Measurements from ENCODE around the gene SRPK3. TPM values are rescaled to one million over a fixed set of nuclear protein-coding genes. Genes with fewer than 3 reads are reported as not detected.

SRPK3 gene
- total RNA-seq, 1 donor from 2014 or later = not detected

DNA sequence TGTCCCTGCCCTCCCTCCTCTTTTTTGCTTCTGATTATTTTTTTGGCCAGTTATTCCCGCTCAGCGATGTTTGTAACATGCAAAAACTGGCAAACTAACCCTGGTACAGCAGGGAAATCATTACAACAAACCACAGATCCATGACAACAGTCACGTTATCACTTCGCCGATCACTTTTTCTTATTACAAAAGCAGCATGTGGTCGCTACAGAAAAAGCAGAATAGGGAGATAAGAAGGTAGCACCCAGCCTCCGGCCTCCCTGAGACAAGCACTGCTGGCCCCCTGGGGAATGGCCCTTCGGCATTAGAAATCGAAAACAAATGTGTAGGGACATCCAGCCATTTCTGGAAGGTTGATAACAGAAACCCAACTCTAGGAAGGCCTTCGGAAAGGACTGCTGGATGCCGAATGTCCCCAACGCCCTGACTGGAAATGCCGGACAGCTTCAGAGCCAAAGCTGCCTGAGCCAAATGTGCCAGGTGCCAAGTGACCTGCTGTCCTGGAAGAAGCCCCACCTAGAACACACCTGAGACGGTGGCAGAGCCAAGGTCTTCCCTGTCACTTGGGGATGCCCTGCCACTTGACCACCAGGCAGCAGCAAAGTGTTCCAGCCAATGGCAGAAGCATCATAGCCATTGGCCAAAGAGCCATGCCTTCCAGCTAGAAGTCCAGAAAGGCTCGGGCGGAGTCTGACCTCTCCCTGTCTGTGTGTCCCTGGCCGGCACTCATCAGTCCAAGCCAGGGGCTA lies 10.4 kb downstream of the SRPK3 start:
- no peak overlapping the region for H3K27ac Mint-ChIP-seq
- no peak overlapping the region for H3K4me3 Mint-ChIP-seq (ENCODE audit: low read depth)
- no peaks in the 10 kb centered on the region for H3K9me3 Mint-ChIP-seq
- H3K27me3 Mint-ChIP-seq (ENCODE audit: low read depth) = no peaks in the 10 kb centered on the region
- H3K36me3 Mint-ChIP-seq (ENCODE audit: low read depth) = peaks cover 40% of the 10 kb centered on the region
- intact Hi-C loops (cut with micrococcal nuclease) = no loop called here
- DNase-seq (ENCODE audit: low spot score) = no peak
- peaks cover 9% of the 10 kb centered on the region for H3K4me1 Mint-ChIP-seq (ENCODE audit: low read depth)

DNA sequence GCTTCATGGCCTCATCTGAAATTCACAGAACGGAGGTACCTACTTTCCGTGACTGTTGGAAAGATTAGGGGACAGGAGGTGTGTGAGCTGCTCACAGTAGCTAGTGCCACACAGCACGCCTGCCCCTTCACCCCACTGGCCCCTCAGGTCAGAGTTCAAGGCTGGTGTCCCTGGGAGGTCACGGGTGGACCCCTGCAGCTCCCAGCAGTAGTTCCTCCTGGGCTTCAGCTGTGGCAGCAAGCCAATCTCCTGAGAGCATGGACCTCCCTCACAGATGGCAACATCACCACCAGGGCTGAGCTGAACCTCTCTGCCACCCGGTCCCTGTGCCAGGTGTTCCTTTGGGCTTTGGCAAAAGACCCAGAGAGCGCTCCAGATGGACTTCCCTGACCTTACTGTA lies 11.5 kb downstream of the SRPK3 start:
- Mint-ChIP-seq H3K36me3 (ENCODE audit: low read depth) (peaks cover 43% of the 10 kb centered on the region), H3K4me1 (ENCODE audit: low read depth) (peaks cover 9% of the 10 kb centered on the region), H3K4me3 (ENCODE audit: low read depth) (no peak overlapping the region), H3K27ac (no peak overlapping the region), H3K9me3 (no peaks in the 10 kb centered on the region), H3K27me3 (ENCODE audit: low read depth) (no peaks in the 10 kb centered on the region)
- intact Hi-C loops (cut with micrococcal nuclease) = no loop called here
- DNase-seq (ENCODE audit: low spot score) = no peak

DNA sequence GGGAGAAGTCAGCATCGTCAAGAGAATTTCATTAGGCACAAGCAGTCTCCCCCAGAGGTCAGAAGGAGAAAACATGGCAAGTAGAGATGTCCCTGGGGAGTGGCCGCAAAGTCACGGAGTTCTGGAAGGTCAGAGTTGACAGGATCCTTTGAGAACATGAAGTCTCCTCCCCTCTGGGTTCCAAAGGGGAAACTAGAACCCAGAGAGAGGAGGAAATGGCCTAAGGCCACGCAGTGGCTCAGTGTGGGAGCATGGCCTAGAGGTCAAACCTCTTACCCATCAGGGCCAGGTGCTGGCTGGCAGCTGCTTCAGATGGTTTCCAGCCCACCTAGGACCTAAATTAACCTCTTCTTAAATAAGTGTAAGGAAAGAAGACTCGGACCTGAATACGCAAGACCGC lies 12.4 kb downstream of the SRPK3 start:
- H3K36me3 Mint-ChIP-seq (ENCODE audit: low read depth) = peaks cover 41% of the 10 kb centered on the region
- intact Hi-C loops (cut with micrococcal nuclease) = no loop called here
- H3K27me3 Mint-ChIP-seq (ENCODE audit: low read depth) = no peaks in the 10 kb centered on the region
- H3K4me3 Mint-ChIP-seq (ENCODE audit: low read depth) = peak overlapping the region; percentile 97
- H3K9me3 Mint-ChIP-seq = no peaks in the 10 kb centered on the region
- peaks cover 9% of the 10 kb centered on the region for H3K4me1 Mint-ChIP-seq (ENCODE audit: low read depth)
- no peak for DNase-seq (ENCODE audit: low spot score)
- H3K27ac Mint-ChIP-seq = peak overlapping the region; percentile 89

DNA sequence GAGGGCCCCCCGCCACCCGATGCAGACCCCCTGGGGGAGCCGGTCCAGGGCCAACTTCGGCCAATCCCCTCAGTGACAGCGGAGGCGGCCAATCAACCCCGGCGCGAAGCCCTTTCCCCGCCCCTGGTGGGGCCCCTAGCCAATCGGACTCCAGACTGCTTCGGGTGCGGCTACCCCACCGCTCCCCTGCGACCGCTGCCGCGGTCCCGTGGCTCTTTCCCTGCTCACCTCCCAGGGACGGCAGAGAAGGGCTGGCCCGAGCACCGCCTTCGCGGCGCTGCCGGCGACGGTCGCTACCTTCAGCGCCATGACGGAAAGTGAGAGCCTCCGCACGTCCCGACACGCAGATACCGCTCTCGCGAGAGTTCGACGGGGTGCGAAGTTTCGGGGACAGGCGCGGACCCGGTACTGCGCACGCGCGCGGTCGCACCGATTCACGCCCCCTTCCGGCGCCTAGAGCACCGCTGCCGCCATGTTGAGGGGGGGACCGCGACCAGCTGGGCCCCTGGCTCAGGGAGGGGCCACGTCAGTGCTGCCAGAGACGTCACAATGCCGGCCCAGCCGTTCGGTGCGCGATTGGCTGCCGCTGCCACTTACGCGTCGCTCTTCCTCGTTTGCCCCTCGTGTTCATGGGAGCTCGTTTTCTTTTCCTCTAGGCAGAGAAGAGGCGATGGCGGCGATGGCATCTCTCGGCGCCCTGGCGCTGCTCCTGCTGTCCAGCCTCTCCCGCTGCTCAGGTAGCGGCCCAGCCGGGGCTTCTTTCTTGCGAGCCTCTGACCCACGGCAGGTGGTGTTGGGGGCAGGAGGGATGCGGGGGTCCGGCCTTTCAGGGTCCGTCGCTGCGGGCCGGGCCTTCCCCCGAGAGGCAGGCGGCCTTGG lies 13.4 kb downstream of the SRPK3 start, which contains the start of the genes IDH3G and SSR4:
Gene IDH3G, minus strand, starts transcription at position 358 of the 879 bp plus-strand sequence. Its CDS starts 49 bp downstream, at position 309.
Gene SSR4, plus strand, starts transcription at position 651 of the 879 bp plus-strand sequence. Its CDS starts 20 bp downstream, at position 671.
- DNase-seq (ENCODE audit: low spot score) = peak; percentile 91
- no peaks in the 10 kb centered on the region for H3K27me3 Mint-ChIP-seq (ENCODE audit: low read depth)
- peaks cover 9% of the 10 kb centered on the region for H3K4me1 Mint-ChIP-seq (ENCODE audit: low read depth)
- H3K9me3 Mint-ChIP-seq = no peaks in the 10 kb centered on the region
- peak within 1 kb of the TSS; percentile 93 for H3K27ac Mint-ChIP-seq
- peaks cover 39% of the 10 kb centered on the region for H3K36me3 Mint-ChIP-seq (ENCODE audit: low read depth)
- intact Hi-C loops (cut with micrococcal nuclease) = loop anchor here (1.0 kb wide), 2 partner anchors 70 to 134 kb away; partner anchors contain the start of genes ABCD1 and BCAP31
- H3K4me3 Mint-ChIP-seq (ENCODE audit: low read depth) = peak within 1 kb of the TSS; percentile 97

DNA sequence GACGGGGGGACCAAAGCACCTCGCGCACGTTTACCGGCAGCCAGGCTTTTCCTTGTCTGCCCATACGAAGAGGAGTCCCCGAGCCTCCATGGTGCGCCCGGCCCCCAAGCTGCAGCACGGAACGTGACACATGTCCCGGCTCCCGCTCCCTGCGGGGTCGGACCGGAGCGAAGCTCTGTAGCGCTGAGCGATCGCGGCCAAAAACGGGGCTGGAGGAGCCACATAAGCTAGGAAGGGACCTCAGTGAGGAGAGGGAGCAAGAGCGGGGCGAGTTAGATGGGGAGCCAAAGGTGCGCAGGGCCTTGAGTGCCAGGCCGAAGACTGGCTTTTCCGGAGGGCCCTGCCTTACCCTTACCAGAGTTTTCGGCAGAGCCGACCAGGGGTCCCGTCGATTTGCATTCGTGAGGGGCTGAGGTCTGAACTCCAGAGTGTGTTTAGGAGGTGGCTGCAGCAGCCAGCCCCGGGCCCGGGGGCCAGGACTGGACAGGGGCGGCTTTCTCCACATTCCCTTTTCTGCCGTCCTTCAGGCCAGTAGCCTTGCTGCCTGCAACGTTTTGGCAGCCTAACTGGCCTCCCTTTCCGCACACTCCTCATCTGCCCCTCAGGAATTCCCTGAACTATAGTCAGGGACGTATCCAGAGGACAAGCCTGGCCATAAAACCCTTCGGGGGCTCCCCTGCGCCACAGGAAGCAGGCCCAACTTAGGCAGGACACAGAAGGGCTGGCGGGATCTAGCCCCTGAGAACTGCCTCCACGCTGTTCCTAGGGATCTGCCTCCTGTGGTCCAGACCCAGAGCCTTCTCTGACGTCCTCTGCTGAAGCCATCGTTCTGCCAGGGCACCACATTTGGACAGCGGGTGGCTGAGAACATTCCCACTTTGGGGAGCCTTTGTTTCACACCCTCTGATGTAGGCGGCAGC lies 14.3 kb downstream of the SRPK3 start:
- H3K27ac Mint-ChIP-seq = peak overlapping the region; percentile 84
- H3K36me3 Mint-ChIP-seq (ENCODE audit: low read depth) = peaks cover 37% of the 10 kb centered on the region
- peak; percentile 9 for DNase-seq (ENCODE audit: low spot score)
- intact Hi-C loops (cut with micrococcal nuclease) = loop anchor here (1.0 kb wide), 2 partner anchors 71 to 133 kb away; partner anchors contain the start of genes ABCD1 and BCAP31
- no peaks in the 10 kb centered on the region for H3K9me3 Mint-ChIP-seq
- peak overlapping the region; percentile 97 for H3K4me3 Mint-ChIP-seq (ENCODE audit: low read depth)
- no peaks in the 10 kb centered on the region for H3K27me3 Mint-ChIP-seq (ENCODE audit: low read depth)
- H3K4me1 Mint-ChIP-seq (ENCODE audit: low read depth) = peaks cover 9% of the 10 kb centered on the region

DNA sequence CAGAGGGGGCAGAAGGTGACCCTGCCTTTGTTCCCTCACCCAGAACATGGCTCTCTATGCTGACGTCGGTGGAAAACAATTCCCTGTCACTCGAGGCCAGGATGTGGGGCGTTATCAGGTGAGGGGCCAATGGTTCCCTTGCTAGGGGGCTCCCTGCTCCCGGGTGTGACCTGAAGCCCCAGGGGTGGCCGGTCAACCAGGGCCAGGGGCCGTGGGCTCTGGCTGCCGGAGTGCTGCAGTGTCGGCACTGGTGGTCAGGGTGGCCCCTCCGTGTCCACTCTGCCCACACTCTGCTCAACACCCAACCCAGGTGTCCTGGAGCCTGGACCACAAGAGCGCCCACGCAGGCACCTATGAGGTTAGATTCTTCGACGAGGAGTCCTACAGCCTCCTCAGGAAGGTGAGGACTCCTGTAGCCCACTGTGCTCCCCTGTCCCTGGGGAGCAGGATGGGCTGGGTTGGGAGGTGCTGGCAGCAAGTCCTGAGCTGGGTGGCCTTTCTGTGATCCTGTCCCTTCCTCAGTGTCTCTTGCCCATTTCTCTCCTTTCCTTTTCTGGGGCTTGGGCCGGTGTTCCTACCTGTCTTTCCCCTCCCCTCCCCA lies 16.7 kb downstream of the SRPK3 start:
- intact Hi-C loops (cut with micrococcal nuclease) = no loop called here
- Mint-ChIP-seq H3K4me3 (ENCODE audit: low read depth) (no peak overlapping the region), H3K27me3 (ENCODE audit: low read depth) (no peaks in the 10 kb centered on the region), H3K27ac (no peak overlapping the region), H3K9me3 (no peaks in the 10 kb centered on the region), H3K36me3 (ENCODE audit: low read depth) (peaks cover 32% of the 10 kb centered on the region), H3K4me1 (ENCODE audit: low read depth) (peaks cover 9% of the 10 kb centered on the region)
- DNase-seq (ENCODE audit: low spot score) = no peak

DNA sequence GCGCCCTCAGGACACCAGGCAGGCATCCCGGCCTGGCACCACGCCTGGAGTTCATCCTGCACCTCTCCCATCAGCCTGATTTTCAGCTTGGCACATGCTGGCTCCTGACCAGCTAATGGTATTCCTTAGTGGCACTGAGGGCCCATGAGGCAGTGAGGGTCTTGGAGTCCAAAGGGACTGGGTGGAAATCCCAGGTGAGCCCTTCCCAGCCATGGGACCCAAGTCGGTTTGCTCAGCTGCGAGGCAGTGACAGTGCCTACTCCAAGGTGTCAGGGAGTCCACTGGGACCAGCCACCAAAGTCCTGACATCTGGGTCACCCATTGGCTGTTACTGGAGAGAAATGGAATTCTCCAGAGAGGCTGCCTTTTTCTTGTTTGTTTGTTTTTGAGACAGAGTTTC lies 18.5 kb downstream of the SRPK3 start:
- H3K9me3 Mint-ChIP-seq = no peaks in the 10 kb centered on the region
- no peak for DNase-seq (ENCODE audit: low spot score)
- intact Hi-C loops (cut with micrococcal nuclease) = no loop called here

DNA sequence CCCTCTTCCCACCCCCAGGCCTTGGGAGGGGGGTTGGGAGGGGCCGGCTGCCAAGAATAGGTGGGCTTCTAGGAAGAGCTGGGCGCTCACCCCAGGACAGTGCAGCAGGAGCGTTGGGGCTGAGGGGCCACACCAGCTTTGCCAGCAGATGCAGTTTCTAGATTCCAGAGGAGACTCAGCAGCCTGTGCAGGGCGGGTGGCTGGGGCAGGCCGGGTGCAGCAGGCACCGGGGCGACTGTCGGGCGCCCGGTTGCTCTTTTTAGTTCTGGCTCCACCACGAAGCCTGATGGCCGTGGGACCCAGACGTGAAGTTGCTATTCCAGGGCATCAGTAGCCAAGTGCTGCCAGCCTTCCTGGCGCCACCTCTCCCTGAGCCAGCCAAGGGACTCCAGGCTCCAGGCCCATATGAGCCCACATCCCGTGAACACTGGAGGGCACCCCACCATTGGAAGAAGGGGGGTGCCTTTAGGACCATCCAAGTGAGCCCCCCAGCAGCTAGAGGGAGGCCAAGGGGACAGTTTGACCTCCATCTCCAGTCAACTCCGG lies 19.4 kb downstream of the SRPK3 start:
- peaks cover 2% of the 10 kb centered on the region for H3K4me1 Mint-ChIP-seq (ENCODE audit: low read depth)
- intact Hi-C loops (cut with micrococcal nuclease) = no loop called here
- H3K9me3 Mint-ChIP-seq = no peaks in the 10 kb centered on the region
- H3K36me3 Mint-ChIP-seq (ENCODE audit: low read depth) = peaks cover 21% of the 10 kb centered on the region
- H3K27me3 Mint-ChIP-seq (ENCODE audit: low read depth) = no peaks in the 10 kb centered on the region
- H3K4me3 Mint-ChIP-seq (ENCODE audit: low read depth) = no peak overlapping the region
- no peak overlapping the region for H3K27ac Mint-ChIP-seq
- DNase-seq (ENCODE audit: low spot score) = no peak

More for the DNA sequence above, 18.5 kb downstream of the SRPK3 start:
- H3K36me3 Mint-ChIP-seq (ENCODE audit: low read depth) = peaks cover 23% of the 10 kb centered on the region
- H3K4me3 Mint-ChIP-seq (ENCODE audit: low read depth) = no peak overlapping the region
- H3K27ac Mint-ChIP-seq = no peak overlapping the region
- peaks cover 2% of the 10 kb centered on the region for H3K4me1 Mint-ChIP-seq (ENCODE audit: low read depth)
- no peaks in the 10 kb centered on the region for H3K27me3 Mint-ChIP-seq (ENCODE audit: low read depth)

DNA sequence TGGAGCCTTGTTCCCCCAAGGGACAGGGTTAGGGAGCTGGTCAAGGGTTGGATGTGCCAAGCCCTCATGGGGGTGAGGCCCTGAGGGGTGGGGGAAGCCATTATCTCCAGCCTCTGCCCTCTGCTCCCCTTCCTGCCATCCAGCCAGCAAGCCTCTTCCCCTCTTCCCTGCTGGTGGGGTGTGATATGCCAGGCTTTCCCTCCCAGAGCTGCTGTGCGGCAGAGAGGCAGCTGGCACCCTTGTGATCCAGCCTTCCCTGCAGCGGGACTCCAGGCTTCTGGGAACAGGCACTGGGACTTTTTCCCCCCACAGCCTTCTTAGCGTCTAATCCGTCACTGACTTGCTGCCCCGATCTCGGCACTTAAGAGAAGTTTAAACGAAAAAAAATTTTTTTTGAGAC lies 19.9 kb downstream of the SRPK3 start:
- H3K36me3 Mint-ChIP-seq (ENCODE audit: low read depth) = peaks cover 19% of the 10 kb centered on the region
- H3K4me3 Mint-ChIP-seq (ENCODE audit: low read depth) = no peak overlapping the region
- no peak for DNase-seq (ENCODE audit: low spot score)
- no peaks in the 10 kb centered on the region for H3K27me3 Mint-ChIP-seq (ENCODE audit: low read depth)
- no peak overlapping the region for H3K27ac Mint-ChIP-seq
- H3K9me3 Mint-ChIP-seq = no peaks in the 10 kb centered on the region
- intact Hi-C loops (cut with micrococcal nuclease) = no loop called here
- H3K4me1 Mint-ChIP-seq (ENCODE audit: low read depth) = peaks cover 2% of the 10 kb centered on the region

DNA sequence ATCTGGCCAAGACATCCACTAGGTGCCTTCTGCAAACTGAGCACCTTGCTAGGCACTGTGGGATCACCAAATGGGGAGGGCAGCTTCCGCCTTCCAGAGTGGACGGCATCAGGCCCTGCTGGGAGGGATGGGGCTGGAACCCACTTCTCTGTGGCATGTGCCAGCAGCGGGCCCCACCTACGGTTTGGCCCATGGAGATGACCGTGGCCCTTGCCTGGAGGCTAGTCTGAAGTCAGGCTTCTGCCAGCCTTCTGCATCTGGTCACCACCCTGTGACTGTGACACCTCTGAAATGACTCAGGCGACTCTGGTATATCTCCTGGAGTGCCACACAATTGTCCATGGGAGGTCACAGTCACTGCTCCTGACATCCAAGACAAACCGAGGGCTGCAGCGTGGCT lies 20.8 kb downstream of the SRPK3 start:
- Mint-ChIP-seq H3K27me3 (ENCODE audit: low read depth) (no peaks in the 10 kb centered on the region), H3K27ac (no peak overlapping the region), H3K4me3 (ENCODE audit: low read depth) (no peak overlapping the region), H3K9me3 (no peaks in the 10 kb centered on the region), H3K36me3 (ENCODE audit: low read depth) (peaks cover 10% of the 10 kb centered on the region), H3K4me1 (ENCODE audit: low read depth) (no peaks in the 10 kb centered on the region)
- intact Hi-C loops (cut with micrococcal nuclease) = no loop called here
- no peak for DNase-seq (ENCODE audit: low spot score)

DNA sequence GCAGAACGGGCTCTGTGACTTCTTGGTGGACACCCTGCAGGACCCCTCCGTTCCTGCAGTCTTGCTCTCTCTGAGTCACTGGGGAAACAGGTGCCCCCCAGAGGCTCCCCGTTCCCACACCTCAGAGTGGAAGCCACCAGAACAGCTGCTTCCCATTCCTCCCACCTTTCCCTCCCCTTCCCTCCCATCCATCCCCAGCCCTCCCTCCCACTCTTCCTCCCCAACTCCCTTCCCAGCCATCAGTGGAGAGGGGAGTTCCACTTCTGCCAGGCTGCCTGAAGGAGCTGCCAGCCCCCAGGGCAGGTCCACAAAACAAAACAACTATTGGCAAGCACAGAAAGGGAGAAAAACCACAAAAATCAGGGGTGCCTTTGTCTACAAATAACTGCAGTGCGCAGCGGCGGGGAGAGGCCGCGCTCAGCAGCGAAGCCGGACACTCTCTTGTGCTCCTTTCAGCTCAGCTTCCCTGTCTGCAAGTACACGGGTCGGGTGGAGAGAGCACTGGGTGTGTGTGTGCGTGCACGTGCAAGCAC lies 21.7 kb downstream of the SRPK3 start:
- no peak for DNase-seq (ENCODE audit: low spot score)
- Mint-ChIP-seq H3K27me3 (ENCODE audit: low read depth) (no peaks in the 10 kb centered on the region), H3K9me3 (no peaks in the 10 kb centered on the region), H3K4me3 (ENCODE audit: low read depth) (no peak overlapping the region), H3K36me3 (ENCODE audit: low read depth) (peaks cover 4% of the 10 kb centered on the region), H3K27ac (no peak overlapping the region), H3K4me1 (ENCODE audit: low read depth) (no peaks in the 10 kb centered on the region)
- intact Hi-C loops (cut with micrococcal nuclease) = no loop called here
